ENCODE results near the gene NGFR.
"Not testable (repeated sequence)": the region's sequence is repeated elsewhere in the genome, so short reads cannot be mapped to it uniquely, and the experiment has no call there.

Gene NGFR

DNA sequence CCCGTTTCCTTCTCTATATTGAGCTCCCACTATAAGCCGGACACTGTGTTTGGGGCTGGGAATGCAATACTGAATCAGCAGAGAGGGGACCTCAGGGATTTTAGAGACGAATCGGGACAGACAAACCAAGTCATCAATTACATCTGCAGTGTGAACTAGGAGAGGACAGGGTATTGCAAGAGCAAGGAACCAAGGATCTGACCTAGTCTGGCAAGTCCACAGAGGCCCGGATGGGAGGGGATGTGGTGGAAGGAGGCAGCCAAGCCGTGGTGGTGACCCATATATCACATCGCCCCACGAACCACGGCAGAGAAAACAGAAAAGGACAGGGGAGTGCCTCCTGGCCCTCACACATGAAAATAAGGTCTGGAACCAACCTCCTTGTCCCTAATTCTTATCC is 52.5 kb downstream of the NGFR start:
- DNase-seq = peak; percentile 52

DNA sequence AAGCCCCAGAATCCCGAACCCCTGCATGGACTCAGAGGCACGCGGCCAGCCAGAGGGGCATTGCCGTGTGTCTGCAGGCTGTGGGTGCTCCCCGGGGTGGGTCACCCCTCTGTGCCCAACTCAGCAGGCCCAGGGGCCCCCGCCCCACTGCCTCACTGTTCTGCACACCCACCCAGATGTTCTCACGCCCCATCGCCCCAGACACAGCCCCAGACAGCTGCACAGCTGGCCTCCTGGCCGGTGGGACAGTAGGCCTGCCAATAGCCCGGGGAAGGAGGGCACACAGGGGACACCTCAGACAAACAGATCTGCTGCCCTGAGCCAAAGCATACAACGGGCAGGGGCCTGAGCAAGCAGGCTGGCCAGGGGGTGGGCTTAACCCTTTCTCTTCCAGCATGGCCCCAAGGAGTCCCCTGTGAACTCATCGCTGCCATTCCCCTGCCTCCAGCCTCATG is 53.0 kb downstream of the NGFR start:
- no peak for DNase-seq

DNA sequence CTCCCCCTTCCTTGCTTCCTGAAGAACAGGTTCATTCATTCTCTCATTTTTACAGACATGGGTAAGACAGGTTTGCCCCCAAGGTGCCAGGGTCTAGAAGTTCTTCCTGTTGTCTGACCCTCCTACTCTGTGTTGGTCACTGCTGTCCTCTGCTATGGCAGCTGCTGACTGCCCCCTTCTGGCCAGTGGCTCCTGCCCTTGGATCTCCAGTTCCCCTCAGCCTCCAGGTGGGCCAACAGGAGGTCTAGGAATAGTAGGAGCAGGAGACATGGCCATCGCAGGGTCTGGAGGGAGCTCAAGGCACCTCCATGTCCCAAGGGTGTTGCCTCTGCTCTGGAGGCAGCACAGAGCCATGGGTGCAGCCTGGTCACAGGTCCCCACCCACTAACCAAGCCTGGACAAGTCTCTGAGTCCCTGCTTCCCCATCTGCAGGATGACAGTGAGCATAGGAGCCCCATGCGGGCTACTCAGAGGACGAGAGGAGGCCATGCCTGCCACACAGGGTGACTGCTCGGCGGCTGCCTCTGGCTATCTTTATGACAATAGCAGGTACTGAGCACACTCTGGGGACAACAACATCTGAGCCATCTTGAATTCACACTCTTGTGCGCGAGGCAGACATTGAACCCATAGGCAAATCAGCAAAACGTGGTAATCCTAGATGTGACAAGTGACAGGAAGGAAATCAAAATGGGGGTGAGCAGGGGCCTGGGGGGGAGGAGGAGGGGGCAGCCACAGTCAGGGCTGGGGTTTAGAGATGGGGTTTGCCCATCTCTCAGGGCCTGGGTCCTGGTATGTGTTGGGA is 53.6 kb downstream of the NGFR start:
- peak; percentile 91 for DNase-seq

DNA sequence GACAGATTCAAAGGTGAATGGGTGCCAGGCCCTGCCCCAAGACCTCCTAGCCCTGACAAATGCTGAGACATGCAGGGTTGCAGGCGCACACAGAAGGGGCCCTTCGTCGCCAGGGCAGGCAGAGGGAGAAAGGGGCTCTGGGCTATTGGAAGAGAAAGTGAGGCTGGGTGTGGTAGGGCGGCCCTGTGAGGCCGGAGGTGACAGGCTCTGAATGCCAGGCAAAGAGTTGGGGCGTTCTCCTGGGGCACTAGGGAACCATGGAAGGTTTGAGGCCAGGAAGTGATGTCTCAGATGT is 54.2 kb downstream of the NGFR start:
- DNase-seq = peak; percentile 48

DNA sequence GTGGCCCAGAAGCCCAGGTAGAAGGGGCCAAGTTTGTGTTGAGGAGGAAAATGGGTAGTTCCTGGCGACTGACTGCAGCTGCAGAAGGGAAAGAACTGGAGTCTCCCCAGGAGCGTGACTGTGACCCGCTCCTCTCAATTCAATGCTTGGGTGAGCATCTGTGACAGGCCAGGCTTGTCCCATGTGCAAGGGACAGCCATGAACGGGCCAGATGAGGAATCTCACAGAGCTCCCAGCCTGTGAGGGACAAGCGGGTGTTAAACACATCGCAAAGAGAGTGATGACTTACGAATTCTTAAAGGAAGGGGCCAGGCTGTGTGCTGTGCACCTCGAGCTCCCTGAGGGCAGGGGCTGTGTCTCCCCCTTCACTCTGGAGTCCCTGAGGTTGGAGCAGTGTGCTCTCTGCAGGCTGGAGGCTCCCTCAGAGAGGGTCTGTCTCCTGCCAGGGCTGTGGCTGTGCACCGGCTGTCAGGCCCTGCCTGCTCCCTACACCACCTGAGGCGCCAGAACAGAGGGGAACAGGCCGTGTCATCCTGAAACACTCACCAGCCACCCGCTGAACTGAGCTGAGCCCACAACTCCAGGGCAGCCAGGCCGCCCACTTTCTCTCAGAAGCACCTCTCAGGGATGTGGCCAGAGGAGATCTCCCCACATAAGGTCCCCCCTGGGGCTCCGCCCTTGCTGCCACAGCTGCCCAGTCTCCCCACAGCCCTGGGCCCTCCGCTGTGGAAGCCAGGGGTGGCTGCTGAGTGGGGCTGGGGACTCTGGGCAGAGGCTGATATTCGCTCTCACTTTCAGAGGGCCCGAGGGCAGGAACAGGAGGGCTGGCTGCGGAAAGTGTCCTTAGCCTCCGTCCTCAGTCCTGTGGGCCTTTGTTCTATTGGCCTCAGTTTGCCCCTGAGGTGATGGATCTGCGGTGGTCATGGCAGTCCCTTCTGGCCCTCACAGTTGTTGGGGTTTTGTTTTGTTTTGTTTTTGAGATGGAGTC is 54.9 kb downstream of the NGFR start:
- peak; percentile 61 for DNase-seq

DNA sequence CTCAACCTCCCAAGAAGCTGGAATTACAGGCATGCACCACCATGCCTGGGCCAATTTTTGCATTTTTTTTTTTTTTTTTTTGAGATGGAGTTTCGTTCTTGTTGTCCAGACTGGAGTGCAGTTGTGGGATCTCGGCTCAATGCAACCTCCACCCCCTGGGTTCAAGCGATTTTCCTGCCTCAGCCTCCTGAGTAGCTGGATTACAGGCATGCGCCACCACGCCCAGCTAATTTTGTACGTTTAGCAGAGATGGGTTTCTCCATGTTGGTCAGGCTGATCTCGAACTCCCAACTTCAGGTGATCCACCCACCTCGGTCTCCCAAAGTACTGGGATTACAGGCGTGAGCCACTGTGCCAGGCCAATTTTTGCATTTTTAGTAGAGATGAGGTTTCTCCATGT is 55.7 kb downstream of the NGFR start:
- not testable (repeated sequence) for DNase-seq

DNA sequence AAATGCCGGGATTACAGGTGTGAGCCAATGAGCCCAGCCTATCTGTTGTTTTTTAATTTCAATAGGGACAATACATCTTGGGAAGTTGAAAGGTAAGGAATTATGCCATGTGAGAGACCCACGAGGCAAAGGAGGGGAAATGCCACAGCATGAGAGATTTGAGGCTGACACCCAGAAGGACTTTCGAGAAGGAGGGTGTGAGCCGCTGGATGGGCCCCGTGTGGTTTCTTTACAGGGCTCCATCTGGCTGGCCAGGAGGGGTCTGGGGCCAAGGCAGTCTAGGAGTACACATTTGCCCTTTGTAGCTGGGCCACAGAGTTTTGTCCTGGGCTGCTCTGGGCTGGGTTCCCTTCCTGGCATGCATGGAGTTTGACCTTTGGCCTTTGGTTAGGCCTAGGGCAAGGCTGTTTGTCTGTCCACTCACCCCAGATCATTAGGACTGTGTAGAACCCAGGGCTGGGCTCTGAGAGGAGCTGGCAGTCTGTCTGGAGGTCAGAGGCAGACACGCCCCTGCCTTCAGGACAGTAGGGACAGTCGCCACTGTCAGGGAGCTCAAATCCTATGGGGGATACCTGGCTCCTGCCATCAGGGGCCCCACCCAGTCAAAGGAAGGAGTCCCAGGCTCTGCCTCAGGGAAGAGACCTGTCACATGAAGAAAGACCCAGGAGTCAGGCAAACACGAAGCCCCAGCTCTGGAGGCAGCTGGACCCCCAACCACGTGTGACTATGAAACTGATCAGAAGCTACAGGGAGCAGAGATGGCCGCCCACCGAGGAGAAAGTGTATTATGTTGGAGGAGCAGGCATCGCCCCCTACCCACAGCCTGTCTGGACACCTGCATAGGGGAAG is 56.4 kb downstream of the NGFR start:
- peak; percentile 61 for DNase-seq

DNA sequence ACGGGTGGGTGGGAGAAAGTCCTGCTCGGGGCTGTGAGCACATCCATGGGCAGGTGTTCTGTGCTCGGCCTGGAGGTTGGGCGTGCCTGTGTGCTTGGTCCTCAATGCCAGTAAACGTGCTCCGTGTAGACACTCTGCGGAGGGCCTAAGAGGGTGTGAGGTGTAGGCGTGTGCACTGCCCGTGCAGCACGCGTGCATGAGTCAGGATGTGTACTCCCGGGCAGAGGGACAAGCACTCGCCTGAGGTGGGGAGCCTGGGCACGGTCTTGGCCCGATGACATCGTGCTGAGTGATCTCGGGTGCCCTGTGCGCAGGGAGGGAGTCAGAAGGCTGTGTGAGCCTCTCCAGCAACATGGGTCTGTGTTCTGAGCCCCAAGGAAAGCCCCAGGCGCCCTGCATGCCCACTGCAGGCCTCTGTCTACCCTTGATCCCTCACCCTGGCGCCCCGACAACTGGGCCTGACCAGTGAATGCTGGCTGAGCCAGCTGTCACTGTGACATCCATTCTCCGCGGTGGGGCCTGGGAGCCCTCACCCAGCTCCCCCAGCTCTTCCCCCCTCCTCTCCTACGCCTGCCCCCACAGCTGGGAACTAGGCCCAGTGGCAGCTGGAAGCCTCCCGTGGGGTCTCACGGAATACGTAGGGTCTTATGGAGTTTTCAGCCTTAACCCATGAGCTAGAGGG is 57.1 kb downstream of the NGFR start:
- peak; percentile 55 for DNase-seq

DNA sequence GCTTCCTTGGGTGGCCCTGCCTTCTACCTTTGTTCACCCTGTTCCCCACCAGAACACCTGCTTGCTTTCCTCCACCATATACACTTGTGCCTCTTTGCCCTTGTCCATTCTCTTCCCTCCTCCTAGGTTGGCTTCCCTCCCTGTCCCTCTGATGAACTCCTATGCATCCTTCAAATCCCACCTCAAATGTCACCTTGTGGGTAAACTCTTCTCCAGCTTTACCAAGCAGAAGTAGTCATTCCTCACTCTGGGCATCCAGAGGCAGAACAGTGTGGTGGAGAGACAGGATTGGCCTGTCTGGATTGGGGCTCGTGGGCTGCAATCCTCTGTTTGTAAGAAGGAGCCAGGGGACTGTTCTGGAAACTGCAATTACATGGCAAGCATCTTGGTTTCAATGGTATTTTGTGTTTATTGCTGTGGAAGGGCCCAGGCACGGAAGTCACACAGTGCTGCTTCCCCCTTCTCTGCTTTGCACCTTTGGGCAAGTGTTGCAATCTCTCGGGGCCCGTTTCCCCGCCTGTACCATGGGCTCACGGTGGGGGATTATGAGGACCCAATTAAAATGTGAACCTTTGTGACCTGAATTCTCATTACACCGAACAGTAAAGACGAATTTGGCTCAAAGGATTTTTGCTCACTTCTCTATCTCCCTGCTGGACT is 58.7 kb downstream of the NGFR start:
- DNase-seq = peak; percentile 46

DNA sequence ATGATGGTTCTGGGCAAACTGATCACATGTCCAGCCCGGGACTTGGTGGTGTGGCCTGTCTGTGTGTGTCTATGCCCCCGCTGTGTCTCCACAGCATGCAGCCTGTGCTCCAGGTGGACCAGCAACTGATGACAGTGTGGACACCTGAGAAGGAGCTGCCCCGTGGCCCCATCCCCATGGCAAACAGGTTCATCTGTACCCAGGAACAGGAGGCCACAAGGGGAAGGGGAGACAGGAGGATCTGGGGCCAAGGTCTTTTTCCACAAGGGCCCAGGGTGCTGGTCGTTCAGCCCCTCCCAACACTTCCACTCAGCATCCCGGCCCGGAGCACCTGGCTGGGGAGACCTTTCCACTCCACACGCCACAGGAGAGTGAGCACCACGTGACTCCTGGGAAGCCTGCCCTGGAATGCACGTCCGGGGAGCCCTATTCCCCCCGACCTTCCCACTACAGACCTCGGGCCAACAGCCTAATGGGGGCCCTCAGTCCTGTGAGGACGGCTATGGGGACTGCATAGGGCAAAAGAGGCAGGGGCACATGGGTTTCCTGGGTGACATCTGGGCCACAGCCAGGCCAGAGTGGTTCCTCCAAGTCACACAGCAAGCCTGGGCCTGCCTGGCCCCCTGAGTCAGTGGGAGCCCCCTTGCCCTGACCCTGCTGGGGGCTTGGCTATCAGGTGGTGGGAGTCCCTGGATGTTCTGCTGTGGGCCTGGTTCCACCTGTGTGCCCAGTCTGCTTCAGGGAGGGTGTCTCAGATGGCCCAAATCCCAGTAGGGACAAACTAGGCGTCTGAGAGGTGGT is 59.8 kb downstream of the NGFR start:
- DNase-seq = peak; percentile 54

DNA sequence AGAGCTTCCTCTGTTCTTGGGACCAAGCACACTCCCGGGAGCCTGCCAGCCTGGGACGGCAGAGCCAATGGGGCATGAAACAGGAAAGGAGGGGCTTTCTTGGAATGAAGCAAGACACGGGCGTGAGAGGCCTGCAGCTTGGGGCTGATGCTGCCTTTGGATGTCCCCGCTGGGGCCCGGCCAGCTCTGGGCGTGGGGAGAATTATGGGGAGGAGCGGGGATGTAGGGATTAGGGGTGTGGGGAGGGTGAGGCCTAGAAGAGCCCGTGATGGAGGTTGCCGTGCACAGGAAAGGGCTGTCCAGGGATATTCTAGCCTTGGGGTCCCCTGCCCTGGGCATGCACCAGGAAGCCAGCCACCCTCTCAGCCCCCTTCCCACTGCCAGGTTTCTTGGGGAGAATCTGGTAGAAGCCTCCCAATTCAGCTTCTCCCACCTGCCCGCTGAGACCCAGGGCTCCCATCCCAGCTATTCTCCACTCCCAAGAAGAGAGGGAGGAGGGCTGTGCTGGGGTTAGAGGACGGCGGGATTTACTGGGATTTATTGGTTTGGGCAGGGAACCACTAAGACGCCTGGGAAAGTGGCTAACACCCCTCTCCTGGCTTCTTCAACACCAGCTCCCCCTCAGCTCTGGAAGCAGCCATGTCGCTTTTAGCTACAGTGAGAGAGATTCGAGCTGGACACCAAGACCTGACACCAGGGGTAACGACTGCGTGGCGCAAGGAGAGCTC is 60.6 kb downstream of the NGFR start:
- DNase-seq = peak; percentile 47

DNA sequence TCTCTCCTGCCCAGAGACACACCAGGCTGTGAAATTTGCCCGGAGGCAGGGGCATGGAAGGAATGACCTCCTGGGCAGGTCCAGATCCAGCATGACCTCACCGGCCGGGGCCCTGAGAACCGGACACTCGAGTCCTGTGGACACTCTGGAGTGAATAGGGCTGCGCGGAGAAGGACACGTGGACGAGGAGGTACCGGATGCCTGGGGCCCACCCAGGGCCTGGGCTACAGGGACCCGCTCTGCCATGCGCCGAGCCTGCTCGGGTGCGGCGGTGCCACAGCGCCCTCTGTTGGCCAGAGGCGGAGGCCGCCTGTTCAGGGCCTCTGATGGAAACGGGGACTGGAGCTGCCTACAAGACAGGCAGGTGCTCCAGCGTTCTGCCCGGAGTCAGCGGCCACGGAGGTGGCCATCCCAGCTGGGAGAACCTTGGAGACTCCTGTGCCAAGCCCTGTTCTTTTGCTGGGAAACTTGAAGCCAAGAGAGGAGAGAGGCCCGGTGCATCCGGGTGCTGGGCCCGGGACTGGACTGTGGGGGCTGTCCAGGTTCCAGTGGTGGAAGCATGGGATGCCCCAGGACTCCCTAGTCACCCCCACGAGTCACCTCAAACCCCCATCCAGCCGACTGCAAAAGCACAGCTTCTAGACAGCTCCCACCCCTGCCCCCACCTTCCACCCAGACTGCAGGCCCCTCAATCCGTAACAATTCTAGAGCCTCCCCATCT is 61.3 kb downstream of the NGFR start:
- peak; percentile 95 for DNase-seq

DNA sequence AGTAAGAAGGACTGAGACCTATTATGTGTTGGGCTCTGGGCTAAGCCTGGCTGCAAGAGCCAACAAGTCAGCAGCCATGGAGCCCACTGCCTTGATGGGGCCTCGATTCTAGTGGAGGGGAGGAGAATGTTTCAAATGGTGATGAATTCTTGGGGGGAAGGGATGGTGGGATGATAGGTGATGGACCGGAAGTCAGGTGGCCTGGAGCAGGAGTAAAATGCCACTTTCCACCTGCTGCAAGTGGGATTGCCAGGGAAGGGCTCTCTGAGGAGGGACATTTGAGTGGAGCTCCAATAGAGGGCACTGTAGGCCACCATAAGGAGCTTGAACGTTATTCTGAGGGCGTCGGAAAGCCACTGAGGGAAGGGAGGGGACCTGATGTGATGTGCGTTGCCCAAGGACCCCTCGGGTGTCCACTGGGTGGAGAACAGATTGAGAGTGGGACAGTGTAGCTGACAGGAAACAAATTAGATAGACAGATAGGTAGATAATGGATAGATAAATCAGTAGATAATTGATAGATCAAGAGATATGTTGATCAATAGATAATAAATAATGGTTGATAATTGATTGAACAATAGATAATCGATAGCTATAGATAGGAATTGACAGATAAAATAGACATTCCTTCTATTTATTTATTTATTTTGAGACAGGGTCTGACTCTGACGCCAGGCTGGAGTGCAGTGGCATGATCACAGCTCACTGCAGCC is 62.4 kb downstream of the NGFR start:
- peak; percentile 85 for DNase-seq
